ENCODE results near the gene CBL. TPM values are rescaled to one million over a fixed set of nuclear protein-coding genes. Genes with fewer than 3 reads are reported as not detected.
A peak's percentile ranks its signal among the peaks of the same experiment; 100 is the strongest.

The CBL gene
- total RNA-seq, 2 experiments from 2014 or later: 25.3 to 25.7 TPM

GRCh38 chr11:119338965-119339588 lies 132.9 kb downstream of the CBL start:
- H3K27me3 Mint-ChIP-seq (ENCODE audit: low read depth): peaks cover 24% of the 10 kb centered on the region
- H3K27ac Mint-ChIP-seq: no peak overlapping the region
- no peaks in the 10 kb centered on the region for H3K9me3 Mint-ChIP-seq
- H3K4me1 Mint-ChIP-seq (ENCODE audit: low read depth): peaks cover 38% of the 10 kb centered on the region
- H3K36me3 Mint-ChIP-seq (ENCODE audit: low read depth): peaks cover 9% of the 10 kb centered on the region
- DNase-seq: no peak
- H3K4me3 Mint-ChIP-seq: peak overlapping the region; percentile 22
- CTCF ChIA-PET: interaction anchor here (0.5 to 5.0 kb wide), 25 partner anchors 9 to 570 kb away, joined by 3 to 70 read pairs (median 4); partner anchors contain the start of gene MCAM
- intact Hi-C loops (cut with micrococcal nuclease): loop anchor here (1.0 kb wide), 1 partner anchor 42 kb away; the partner anchor contains the start of gene USP2

- Mint-ChIP-seq H3K4me3 (peak overlapping the region; percentile 22), H3K9me3 (no peaks in the 10 kb centered on the region), H3K27ac (no peak overlapping the region), H3K36me3 (ENCODE audit: low read depth) (peaks cover 9% of the 10 kb centered on the region), H3K4me1 (ENCODE audit: low read depth) (peaks cover 38% of the 10 kb centered on the region), H3K27me3 (ENCODE audit: low read depth) (peaks cover 24% of the 10 kb centered on the region)
- CTCF ChIA-PET: interaction anchor here (0.5 to 5.0 kb wide), 17 partner anchors 8 to 223 kb away, joined by 3 to 70 read pairs (median 3); partner anchors contain the start of gene MCAM
- DNase-seq: peak; percentile 51
- intact Hi-C loops (cut with micrococcal nuclease): no loop called here
Observed at GRCh38 chr11:119339589-119340334, 133.6 kb downstream of the CBL start.

GRCh38 chr11:119340335-119341221 lies 134.4 kb downstream of the CBL start, which contains the start of gene C1QTNF5:
TSS of gene C1QTNF5 (minus strand) at chr11:119340883. CDS start at chr11:119340397, 486 bp downstream.
- Mint-ChIP-seq H3K4me3 (no peak within 1 kb of the TSS), H3K27ac (no peak within 1 kb of the TSS), H3K4me1 (ENCODE audit: low read depth) (peaks cover 31% of the 10 kb centered on the region), H3K9me3 (no peaks in the 10 kb centered on the region), H3K27me3 (ENCODE audit: low read depth) (peaks cover 27% of the 10 kb centered on the region), H3K36me3 (ENCODE audit: low read depth) (peaks cover 9% of the 10 kb centered on the region)
- CTCF ChIA-PET: interaction anchor here (0.5 to 5.0 kb wide), 17 partner anchors 9 to 327 kb away, joined by 3 to 70 read pairs (median 3); no protein-coding TSS in a partner anchor
- intact Hi-C loops (cut with micrococcal nuclease): no loop called here
- DNase-seq: no peak

- no peak for DNase-seq
- Mint-ChIP-seq H3K36me3 (ENCODE audit: low read depth) (peaks cover 6% of the 10 kb centered on the region), H3K27me3 (ENCODE audit: low read depth) (peaks cover 27% of the 10 kb centered on the region), H3K4me3 (no peak overlapping the region), H3K9me3 (no peaks in the 10 kb centered on the region), H3K27ac (no peak overlapping the region), H3K4me1 (ENCODE audit: low read depth) (peaks cover 22% of the 10 kb centered on the region)
- CTCF ChIA-PET: interaction anchor here (0.5 to 5.0 kb wide), 7 partner anchors 14 to 328 kb away, joined by 3 to 70 read pairs (median 3); no protein-coding TSS in a partner anchor
- intact Hi-C loops (cut with micrococcal nuclease): no loop called here
Observed at GRCh38 chr11:119341222-119342022, 135.3 kb downstream of the CBL start.

GRCh38 chr11:119342023-119342300 lies 135.8 kb downstream of the CBL start:
- peaks cover 18% of the 10 kb centered on the region for H3K4me1 Mint-ChIP-seq (ENCODE audit: low read depth)
- CTCF ChIA-PET: no interaction called here
- intact Hi-C loops (cut with micrococcal nuclease): no loop called here
- no peak overlapping the region for H3K4me3 Mint-ChIP-seq
- peaks cover 27% of the 10 kb centered on the region for H3K27me3 Mint-ChIP-seq (ENCODE audit: low read depth)
- no peak overlapping the region for H3K27ac Mint-ChIP-seq
- H3K36me3 Mint-ChIP-seq (ENCODE audit: low read depth): peaks cover 3% of the 10 kb centered on the region
- DNase-seq: no peak
- no peaks in the 10 kb centered on the region for H3K9me3 Mint-ChIP-seq

- Mint-ChIP-seq H3K9me3 (no peaks in the 10 kb centered on the region), H3K27ac (no peak overlapping the region), H3K4me3 (no peak overlapping the region), H3K4me1 (ENCODE audit: low read depth) (peaks cover 15% of the 10 kb centered on the region), H3K36me3 (ENCODE audit: low read depth) (no peaks in the 10 kb centered on the region), H3K27me3 (ENCODE audit: low read depth) (peaks cover 27% of the 10 kb centered on the region)
- intact Hi-C loops (cut with micrococcal nuclease): no loop called here
- no peak for DNase-seq
- CTCF ChIA-PET: interaction anchor here (0.7 to 1.3 kb wide), 4 partner anchors 14 to 223 kb away, joined by 3 to 4 read pairs (median 3); no protein-coding TSS in a partner anchor
Observed at GRCh38 chr11:119342362-119343130, 136.4 kb downstream of the CBL start.

GRCh38 chr11:119343726-119344125 lies 137.6 kb downstream of the CBL start:
- Mint-ChIP-seq H3K27me3 (ENCODE audit: low read depth) (peaks cover 29% of the 10 kb centered on the region), H3K9me3 (no peaks in the 10 kb centered on the region), H3K4me1 (ENCODE audit: low read depth) (peaks cover 9% of the 10 kb centered on the region), H3K4me3 (no peak overlapping the region), H3K36me3 (ENCODE audit: low read depth) (no peaks in the 10 kb centered on the region), H3K27ac (no peak overlapping the region)
- CTCF ChIA-PET: interaction anchor here (1.1 to 1.3 kb wide), 2 partner anchors 13 to 18 kb away, joined by 3 to 4 read pairs; no protein-coding TSS in a partner anchor
- DNase-seq: no peak
- intact Hi-C loops (cut with micrococcal nuclease): no loop called here

- Mint-ChIP-seq H3K36me3 (ENCODE audit: low read depth) (no peaks in the 10 kb centered on the region), H3K4me3 (no peak overlapping the region), H3K27me3 (ENCODE audit: low read depth) (peaks cover 23% of the 10 kb centered on the region), H3K4me1 (ENCODE audit: low read depth) (peaks cover 6% of the 10 kb centered on the region), H3K9me3 (no peaks in the 10 kb centered on the region), H3K27ac (no peak overlapping the region)
- DNase-seq: no peak
- intact Hi-C loops (cut with micrococcal nuclease): no loop called here
- CTCF ChIA-PET: interaction anchor here (0.8 kb wide), 1 partner anchor 12 kb away, joined by 4 read pairs; no protein-coding TSS in a partner anchor
Observed at GRCh38 chr11:119344291-119345010, 138.3 kb downstream of the CBL start.

- CTCF ChIA-PET: interaction anchor here (1.3 kb wide), 1 partner anchor 384 kb away, joined by 3 read pairs; the partner anchor contains the start of gene NECTIN1
- H3K4me3 Mint-ChIP-seq: no peak overlapping the region
Observed at GRCh38 chr11:119345685-119346084, 139.5 kb downstream of the CBL start.

GRCh38 chr11:119346605-119347004 lies 140.5 kb downstream of the CBL start, which contains the start of gene MFRP:
TSS of gene MFRP (minus strand) at chr11:119346705. CDS start at chr11:119346513, 192 bp downstream.
- Mint-ChIP-seq H3K27me3 (ENCODE audit: low read depth) (peaks cover 22% of the 10 kb centered on the region), H3K9me3 (no peaks in the 10 kb centered on the region)
- CTCF ChIA-PET: interaction anchor here (1.3 kb wide), 1 partner anchor 383 kb away, joined by 3 read pairs; the partner anchor contains the start of gene NECTIN1

More at GRCh38 chr11:119345685-119346084, 139.5 kb downstream of the CBL start:
- Mint-ChIP-seq H3K27me3 (ENCODE audit: low read depth) (peaks cover 24% of the 10 kb centered on the region), H3K4me1 (ENCODE audit: low read depth) (peaks cover 5% of the 10 kb centered on the region), H3K27ac (no peak overlapping the region), H3K9me3 (no peaks in the 10 kb centered on the region), H3K36me3 (ENCODE audit: low read depth) (no peaks in the 10 kb centered on the region)
- intact Hi-C loops (cut with micrococcal nuclease): no loop called here
- DNase-seq: no peak

More at GRCh38 chr11:119346605-119347004, 140.5 kb downstream of the CBL start, which contains the start of gene MFRP:
- intact Hi-C loops (cut with micrococcal nuclease): no loop called here
- no peak for DNase-seq
- H3K4me3 Mint-ChIP-seq: no peak within 1 kb of the TSS
- no peaks in the 10 kb centered on the region for H3K4me1 Mint-ChIP-seq (ENCODE audit: low read depth)
- H3K36me3 Mint-ChIP-seq (ENCODE audit: low read depth): no peaks in the 10 kb centered on the region
- H3K27ac Mint-ChIP-seq: no peak within 1 kb of the TSS

All from activated naive CD4-positive, alpha-beta T cell treated with anti-CD3 and anti-CD28 coated beads for 36 hours (primary cell).